CD4-positive, CD25-positive, alpha-beta regulatory T cell (primary cell): Measurements from ENCODE around the gene TBC1D10B. TPM values are rescaled to one million over a fixed set of nuclear protein-coding genes. Genes with fewer than 3 reads are reported as not detected.
A peak's percentile ranks its signal among the peaks of the same experiment; 100 is the strongest.

Experiments
- ATAC-seq, 2 donors: fragments of 150-1000 bp; cut with Tn5 transposase; one replicate each; pipeline ENCODE4 v1.10.0; 2021; ENCODE audit warnings: low read depth in 2 of 2, moderate number of reproducible peaks in 2 of 2, moderate library complexity in 1 of 2
- DNase-seq, 3 donors: peaks; one replicate each; pipeline versions ENCODE4 v3.0.0 to v3.0.0-alpha.2; 2012 to 2022; ENCODE audit warnings: mixed read lengths in 1 of 3
- H3K27ac ChIP-seq: one replicate; pipeline ENCODE4 v1.7.0; 2013; ENCODE audit warnings: mild to moderate bottlenecking, low read length; ENCODE audit not compliant: insufficient read depth, poor library complexity, severe bottlenecking
- H3K27me3 ChIP-seq: one replicate; pipeline ENCODE4 v1.7.0; 2013; ENCODE audit warnings: low read length; ENCODE audit not compliant: control insufficient read depth, insufficient read depth
- H3K36me3 ChIP-seq: one replicate; pipeline ENCODE4 v1.7.0; 2013; ENCODE audit warnings: mild to moderate bottlenecking, low read length, moderate library complexity; ENCODE audit not compliant: control insufficient read depth, insufficient read depth
- H3K4me1 ChIP-seq: 2 replicates; pipeline ENCODE4 v1.7.0; 2013; ENCODE audit warnings: mild to moderate bottlenecking, low read length; ENCODE audit not compliant: insufficient read depth, control insufficient read depth, poor library complexity, severe bottlenecking
- H3K4me3 ChIP-seq: one replicate; pipeline ENCODE4 v1.7.0; 2013; ENCODE audit warnings: low read depth, mild to moderate bottlenecking, low read length, moderate library complexity
- H3K9me3 ChIP-seq, 2 experiments: 1 replicate in 1 of 2; 2 replicates in 1 of 2; pipeline ENCODE4 v1.7.0; 2013; ENCODE audit warnings: low read length in 2 of 2, mild to moderate bottlenecking in 1 of 2, moderate library complexity in 1 of 2; ENCODE audit not compliant: control insufficient read depth in 2 of 2
- H3K27ac Mint-ChIP-seq, 3 donors: one replicate each; pipeline ENCODE4 v1.8.0; 2020 to 2022; ENCODE audit warnings: mild to moderate bottlenecking in 3 of 3, mixed read lengths in 3 of 3, moderate library complexity in 2 of 3
- H3K27me3 Mint-ChIP-seq: one replicate; pipeline ENCODE4 v1.8.0; 2022; ENCODE audit warnings: mild to moderate bottlenecking, mixed read lengths
- H3K36me3 Mint-ChIP-seq: one replicate; pipeline ENCODE4 v1.8.0; 2020; ENCODE audit warnings: mixed read lengths
- H3K4me1 Mint-ChIP-seq, 4 donors: one replicate each; pipeline ENCODE4 v1.8.0; 2020 to 2022; ENCODE audit warnings: mixed read lengths in 4 of 4, mild to moderate bottlenecking in 1 of 4
- H3K4me3 Mint-ChIP-seq, 4 donors: one replicate each; pipeline ENCODE4 v1.8.0; 2020 to 2022; ENCODE audit warnings: mild to moderate bottlenecking in 4 of 4, mixed read lengths in 4 of 4, moderate library complexity in 3 of 4
- H3K9me3 Mint-ChIP-seq, 7 donors: one replicate each; pipeline ENCODE4 v1.8.0; 2020 to 2022; ENCODE audit warnings: mixed read lengths in 7 of 7, mild to moderate bottlenecking in 3 of 7, moderate library complexity in 2 of 7
- polyA plus RNA-seq, 4 donors: library from polyadenylated mRNA; unstranded; fragments of 300-500 nt; fragmentation: Illumina TruSeq; gene quantifications; one replicate each; pipeline ENCODE4 v1.2.3, GENCODE V29; 2021
- total RNA-seq: library from RNA; stranded (reverse); gene quantifications from one replicate; pipeline ENCODE4 v1.2.3, GENCODE V29; 2022

The TBC1D10B gene
- total and polyA plus RNA-seq, 5 donors from 2014 or later, result 7.1 to 32.2 (median 8.3) TPM

- H3K4me1 Mint-ChIP-seq, result peaks cover 6 to 65% (median 43%) of the 10 kb centered on the region in 4 donors
- H3K9me3 Mint-ChIP-seq, result no peaks in the 10 kb centered on the region
- Histone ChIP-seq H3K27ac (peak overlapping the region; percentile 72), H3K4me3 (peak overlapping the region; percentile 83), H3K9me3 (no peaks in the 10 kb centered on the region), H3K4me1 (peaks cover 43% of the 10 kb centered on the region), H3K27me3 (no peaks in the 10 kb centered on the region), H3K36me3 (peaks cover 5% of the 10 kb centered on the region)
- no peak for ATAC-seq
- peak overlapping the region; percentile 72 to 84 (median 80) for H3K27ac Mint-ChIP-seq
- no peaks in the 10 kb centered on the region for H3K27me3 Mint-ChIP-seq
- H3K4me3 Mint-ChIP-seq, result peak overlapping the region; percentile 81 to 95 (median 87)
- DNase-seq, result peak in 1 of 3 donors; percentile 22
- peaks cover 11% of the 10 kb centered on the region for H3K36me3 Mint-ChIP-seq
Measured at GRCh38 chr16:30369091-30369937, 980 bp downstream of the TBC1D10B start.

DNA sequence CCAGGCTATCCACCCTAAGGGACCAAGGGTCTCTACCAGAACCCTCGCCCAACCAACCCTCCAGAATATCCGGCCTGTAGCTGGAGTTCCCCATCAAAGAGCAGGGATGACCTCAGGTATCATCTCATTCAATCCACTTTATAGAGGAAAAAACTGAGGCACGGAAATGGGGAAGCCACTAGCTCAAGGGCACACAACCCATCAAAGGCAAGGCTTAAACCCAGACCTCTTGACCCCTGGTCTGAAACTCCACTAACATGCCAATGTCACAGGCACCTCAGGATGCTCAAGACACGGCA is 1.6 kb downstream of the TBC1D10B start:
- Mint-ChIP-seq H3K4me3 (peak overlapping the region; percentile 81 to 95 (median 87)), H3K27ac (peak overlapping the region; percentile 72 to 84 (median 80)), H3K9me3 (no peaks in the 10 kb centered on the region), H3K27me3 (no peaks in the 10 kb centered on the region), H3K36me3 (peaks cover 12% of the 10 kb centered on the region), H3K4me1 (peaks cover 6 to 66% (median 44%) of the 10 kb centered on the region in 4 donors)
- Histone ChIP-seq H3K27me3 (no peaks in the 10 kb centered on the region), H3K36me3 (peaks cover 5% of the 10 kb centered on the region), H3K4me1 (peaks cover 43% of the 10 kb centered on the region), H3K4me3 (peak overlapping the region; percentile 83), H3K9me3 (no peaks in the 10 kb centered on the region), H3K27ac (peak overlapping the region; percentile 72)
- DNase-seq, result no peak
- ATAC-seq, result no peak

DNA sequence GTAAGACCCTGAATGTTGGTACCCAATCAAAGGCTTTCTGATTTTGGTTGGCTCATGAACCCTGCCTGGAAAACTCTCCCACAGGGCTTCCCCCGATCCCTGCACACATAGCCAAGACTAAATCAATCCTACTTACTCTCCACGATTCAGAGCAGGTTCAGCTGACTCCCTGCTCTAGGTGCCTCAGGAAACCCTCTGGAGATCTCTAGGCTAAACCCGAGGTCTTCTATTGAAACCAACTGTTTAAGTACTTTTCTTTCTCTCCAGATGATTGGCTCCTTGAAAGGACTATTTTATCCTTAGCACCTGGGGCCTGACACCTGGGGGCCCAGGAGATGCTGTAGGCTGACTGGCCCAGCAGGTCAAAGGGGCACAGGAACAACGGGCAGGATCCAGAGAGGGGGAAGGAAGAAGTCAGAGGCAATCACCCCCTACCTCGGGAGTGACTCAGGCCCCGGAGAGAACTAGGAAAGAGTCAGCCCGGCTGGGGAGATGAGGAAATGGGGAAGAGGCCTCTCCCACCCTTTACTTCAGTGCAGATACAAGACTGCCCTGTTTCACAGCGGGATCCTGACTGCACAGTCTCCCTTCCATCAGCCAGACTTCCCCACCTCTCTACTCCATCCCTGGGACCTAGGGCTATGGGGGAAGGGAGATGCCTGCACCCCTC is 2.0 kb downstream of the TBC1D10B start:
- H3K27me3 Mint-ChIP-seq, result no peaks in the 10 kb centered on the region

GRCh38 chr16:30367349-30368009 is 2.8 kb downstream of the TBC1D10B start:
- Mint-ChIP-seq H3K4me3 (peak overlapping the region; percentile 81 to 95 (median 87)), H3K4me1 (peaks cover 6 to 63% (median 48%) of the 10 kb centered on the region in 4 donors), H3K27ac (peak overlapping the region; percentile 22 to 84 (median 80)), H3K36me3 (peaks cover 20% of the 10 kb centered on the region), H3K9me3 (no peaks in the 10 kb centered on the region), H3K27me3 (no peaks in the 10 kb centered on the region)
- no peak for DNase-seq
- H3K4me1 ChIP-seq, result peaks cover 43% of the 10 kb centered on the region
- H3K36me3 ChIP-seq, result peaks cover 15% of the 10 kb centered on the region
- H3K27me3 ChIP-seq, result no peaks in the 10 kb centered on the region
- no peak for ATAC-seq
- H3K9me3 ChIP-seq, result no peaks in the 10 kb centered on the region
- H3K4me3 ChIP-seq, result peak overlapping the region; percentile 83
- H3K27ac ChIP-seq, result peak overlapping the region; percentile 55

More for the DNA sequence above, 2.0 kb downstream of the TBC1D10B start:
- DNase-seq, result no peak
- H3K36me3 Mint-ChIP-seq, result peaks cover 17% of the 10 kb centered on the region
- ATAC-seq, result no peak
- Histone ChIP-seq H3K27me3 (no peaks in the 10 kb centered on the region), H3K27ac (peak overlapping the region; percentile 72), H3K36me3 (peaks cover 9% of the 10 kb centered on the region), H3K9me3 (no peaks in the 10 kb centered on the region), H3K4me1 (peaks cover 43% of the 10 kb centered on the region), H3K4me3 (peak overlapping the region; percentile 83)
- H3K27ac Mint-ChIP-seq, result peak overlapping the region; percentile 72 to 84 (median 80)
- H3K9me3 Mint-ChIP-seq, result no peaks in the 10 kb centered on the region
- peaks cover 6 to 66% (median 46%) of the 10 kb centered on the region in 4 donors for H3K4me1 Mint-ChIP-seq
- H3K4me3 Mint-ChIP-seq, result peak overlapping the region; percentile 81 to 95 (median 87)

GRCh38 chr16:30366511-30366910 is 3.8 kb downstream of the TBC1D10B start:
- peaks cover 20% of the 10 kb centered on the region for H3K36me3 ChIP-seq
- peaks cover 6 to 59% (median 43%) of the 10 kb centered on the region in 4 donors for H3K4me1 Mint-ChIP-seq

DNA sequence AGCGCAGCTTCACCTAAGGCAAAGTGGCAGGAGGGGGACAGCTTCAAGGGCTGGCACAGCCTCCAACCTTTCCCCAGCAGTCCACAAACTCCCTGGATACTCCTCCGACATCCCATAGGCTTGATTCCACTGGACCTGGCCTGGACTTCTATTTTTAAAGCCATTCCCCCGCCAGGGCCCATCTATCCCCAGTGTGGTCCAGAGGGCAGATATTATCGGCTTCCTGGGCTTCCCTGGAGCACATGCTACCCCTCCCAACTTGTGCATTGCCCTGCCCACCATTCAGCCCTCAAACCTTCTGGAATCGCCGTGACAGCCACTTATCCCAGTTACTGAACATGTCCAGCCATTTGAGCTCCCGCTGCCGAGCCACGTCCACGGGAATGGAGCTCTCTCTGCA is 5.1 kb downstream of the TBC1D10B start:
- Histone ChIP-seq H3K4me3 (no peak overlapping the region), H3K4me1 (peaks cover 34% of the 10 kb centered on the region), H3K9me3 (no peaks in the 10 kb centered on the region), H3K27ac (no peak overlapping the region), H3K27me3 (no peaks in the 10 kb centered on the region), H3K36me3 (peaks cover 23% of the 10 kb centered on the region)
- Mint-ChIP-seq H3K4me3 (peak overlapping the region in 1 of 4 donors; percentile 26), H3K36me3 (peaks cover 29% of the 10 kb centered on the region), H3K27ac (peak overlapping the region in 2 of 3 donors; percentile 58 to 85), H3K9me3 (no peaks in the 10 kb centered on the region), H3K27me3 (no peaks in the 10 kb centered on the region), H3K4me1 (peaks cover 6 to 48% (median 37%) of the 10 kb centered on the region in 4 donors)
- DNase-seq (no peak), ATAC-seq (no peak)

More at GRCh38 chr16:30366511-30366910, 3.8 kb downstream of the TBC1D10B start:
- H3K4me3 Mint-ChIP-seq, result peak overlapping the region; percentile 16 to 92 (median 82)
- Histone ChIP-seq H3K27ac (peak overlapping the region; percentile 30), H3K4me3 (no peak overlapping the region), H3K9me3 (no peaks in the 10 kb centered on the region), H3K27me3 (no peaks in the 10 kb centered on the region), H3K4me1 (peaks cover 40% of the 10 kb centered on the region)
- H3K36me3 Mint-ChIP-seq, result peaks cover 23% of the 10 kb centered on the region
- H3K27me3 Mint-ChIP-seq, result no peaks in the 10 kb centered on the region
- no peak for ATAC-seq
- H3K9me3 Mint-ChIP-seq, result no peaks in the 10 kb centered on the region
- no peak for DNase-seq
- H3K27ac Mint-ChIP-seq, result peak overlapping the region in 2 of 3 donors; percentile 22 to 84

DNA sequence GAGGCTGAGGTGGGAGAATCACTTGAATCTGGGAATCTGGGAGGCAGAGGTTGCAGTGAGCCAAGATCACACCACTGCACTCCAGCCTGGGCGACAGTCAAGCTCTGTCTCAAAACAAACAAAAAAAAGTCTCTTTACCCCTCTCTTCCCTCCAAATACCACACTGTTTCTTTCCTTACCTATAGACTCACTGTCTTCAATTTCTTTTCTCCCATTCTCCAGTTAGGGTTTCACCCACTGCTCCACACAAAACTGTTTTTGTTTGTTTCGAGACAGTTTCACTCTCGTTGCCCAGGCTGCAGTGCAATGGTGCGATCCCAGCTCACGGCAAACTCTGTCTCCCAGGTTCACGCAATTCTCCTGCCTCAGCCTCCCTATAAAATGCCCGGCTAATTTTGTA is 9.1 kb downstream of the TBC1D10B start:
- no peak overlapping the region for H3K4me3 ChIP-seq
- peak overlapping the region in 1 of 4 donors; percentile 65 for H3K4me3 Mint-ChIP-seq

More for the DNA sequence above, 9.1 kb downstream of the TBC1D10B start:
- peaks cover 1% of the 10 kb centered on the region for H3K4me1 ChIP-seq
- ATAC-seq, result no peak
- Mint-ChIP-seq H3K27me3 (no peaks in the 10 kb centered on the region), H3K9me3 (no peaks in the 10 kb centered on the region), H3K27ac (no peak overlapping the region), H3K4me1 (peaks cover 0 to 34% (median 20%) of the 10 kb centered on the region in 4 donors), H3K36me3 (peaks cover 39% of the 10 kb centered on the region)
- peaks cover 31% of the 10 kb centered on the region for H3K36me3 ChIP-seq
- H3K9me3 ChIP-seq, result no peaks in the 10 kb centered on the region
- no peaks in the 10 kb centered on the region for H3K27me3 ChIP-seq
- no peak for DNase-seq
- H3K27ac ChIP-seq, result no peak overlapping the region
